SK-N-SH (cell line): ENCODE data around the gene NEK5. TPM values are rescaled to one million over a fixed set of nuclear protein-coding genes. Genes with fewer than 3 reads are reported as not detected.

Source experiments
- CTCF ChIA-PET: fragments of 300-600, 350-600 bp; formaldehyde crosslinking; extraction: SDS; loops from one replicate; lab custom pipeline; 2021; lab: Yijun Ruan, JAX
- POLR2A ChIA-PET: fragments of 350-600 bp; sonication (Branson Sonifier 250); formaldehyde crosslinking; extraction: SDS; loops from one replicate; lab custom pipeline; 2020; ENCODE audit warnings: antibody characterized with exemption, inconsistent platforms; lab: Yijun Ruan, JAX
- DNase-seq: peaks from one replicate; pipeline ENCODE4 v3.0.0; 2012
- H2AFZ ChIP-seq: fragments of 200-600 bp; sonication (generic); 2 replicates; pipeline ENCODE4 v1.8.1; 2016; ENCODE audit warnings: antibody characterized with exemption, mild to moderate bottlenecking, low read depth
- H3F3A ChIP-seq: fragments of 200-600 bp; sonication (generic); replicated peaks from 2 replicates; pipeline ENCODE3; 2016; ENCODE audit warnings: antibody characterized with exemption, mild to moderate bottlenecking; ENCODE audit not compliant: insufficient read depth
- H3K27ac ChIP-seq, 2 experiments: fragments of 200-500 bp in 1 of 2; fragments of 200-600 bp in 1 of 2; sonication (Bioruptor generic) in 1 of 2; sonication (generic), shearing (Covaris generic) in 1 of 2; 2 replicates each; pipeline versions ENCODE4 v1.5.1 to v1.6.1; 2014 to 2016; ENCODE audit warnings: low read depth in 2 of 2, inconsistent platforms in 1 of 2, low read length in 1 of 2, mild to moderate bottlenecking in 1 of 2, mixed read lengths in 1 of 2
- H3K27me3 ChIP-seq: fragments of 200-600 bp; sonication (generic), shearing (Covaris generic); 2 replicates; pipeline ENCODE4 v1.6.1; 2016; ENCODE audit warnings: mixed run types; ENCODE audit not compliant: insufficient read depth
- H3K36me3 ChIP-seq, 2 experiments: fragments of 200-500 bp in 1 of 2; fragments of 200-600 bp in 1 of 2; sonication (Bioruptor generic) in 1 of 2; sonication (generic) in 1 of 2; replicated peaks in 1 of 2; 2 replicates each; pipeline versions ENCODE3 to v1.5.1; 2014 to 2016; ENCODE audit warnings: low read length in 1 of 2, mild to moderate bottlenecking in 1 of 2; ENCODE audit not compliant: insufficient read depth in 2 of 2, control insufficient read depth in 1 of 2
- H3K4me1 ChIP-seq, 2 experiments: fragments of 200-500 bp in 1 of 2; fragments of 200-600 bp in 1 of 2; sonication (Bioruptor generic) in 1 of 2; sonication (generic), shearing (Covaris generic) in 1 of 2; 2 replicates each; pipeline versions ENCODE4 v1.5.1 to v1.6.1; 2014 to 2016; ENCODE audit warnings: low read depth in 1 of 2, low read length in 1 of 2, mixed run types in 1 of 2; ENCODE audit not compliant: insufficient read depth in 2 of 2, control insufficient read depth in 1 of 2
- H3K4me2 ChIP-seq: fragments of 200-600 bp; sonication (generic), shearing (Covaris generic); 2 replicates; pipeline ENCODE4 v1.6.1; 2017; ENCODE audit warnings: mixed run types
- H3K4me3 ChIP-seq, 2 experiments: fragments of 200-500 bp in 1 of 2; fragments of 200-600 bp in 1 of 2; sonication (Bioruptor generic) in 1 of 2; sonication (generic), shearing (Covaris generic) in 1 of 2; 2 replicates each; pipeline versions ENCODE4 v1.5.1 to v1.8.1; 2014 to 2016; ENCODE audit warnings: low read depth in 2 of 2, inconsistent platforms in 1 of 2, low read length in 1 of 2, mild to moderate bottlenecking in 1 of 2, mixed read lengths in 1 of 2, moderate library complexity in 1 of 2
- H3K79me2 ChIP-seq: fragments of 200-600 bp; sonication (generic); 2 replicates; pipeline ENCODE4 v1.8.1; 2017; ENCODE audit warnings: mild to moderate bottlenecking; ENCODE audit not compliant: insufficient read depth
- H3K9ac ChIP-seq: fragments of 200-600 bp; sonication (generic); 2 replicates; pipeline ENCODE4 v1.6.1; 2017; ENCODE audit warnings: mixed run types
- H3K9me2 ChIP-seq: fragments of 200-600 bp; sonication (generic); 2 replicates; pipeline ENCODE4 v1.6.1; 2017; ENCODE audit warnings: mixed run types
- H3K9me3 ChIP-seq: fragments of 200-600 bp; sonication (generic); 2 replicates; pipeline ENCODE4 v1.6.1; 2017; ENCODE audit warnings: mixed run types, mild to moderate bottlenecking, moderate library complexity
- H4K20me1 ChIP-seq: fragments of 200-600 bp; sonication (generic); 2 replicates; pipeline ENCODE4 v1.6.1; 2017; ENCODE audit warnings: mild to moderate bottlenecking, mixed run types; ENCODE audit not compliant: insufficient read depth
- FOSL2 ChIP-seq: IDR thresholded peaks from 2 replicates; pipeline ENCODE4 v1.4.0; 2012; ENCODE audit warnings: low read depth, mild to moderate bottlenecking, moderate library complexity, borderline replicate concordance
- FOXM1 ChIP-seq: IDR thresholded peaks from 2 replicates; pipeline ENCODE4 v1.4.0; 2012; ENCODE audit warnings: low read depth, mild to moderate bottlenecking
- GABPA ChIP-seq: IDR thresholded peaks from 2 replicates; pipeline ENCODE4 v1.4.0; 2012; ENCODE audit warnings: low read depth, mild to moderate bottlenecking
- IRF3 ChIP-seq: fragments of 150-350 bp; IDR thresholded peaks from 2 replicates; pipeline ENCODE4 v1.6.1; 2016; ENCODE audit warnings: mild to moderate bottlenecking, low read depth, low read length
- JUND ChIP-seq: IDR thresholded peaks from 2 replicates; pipeline ENCODE4 v1.4.0; 2012
- NRF1 ChIP-seq: IDR thresholded peaks from 2 replicates; pipeline ENCODE4 v1.6.1; 2012; ENCODE audit warnings: low read depth, mild to moderate bottlenecking, low read length
- POLR2AphosphoS5 ChIP-seq: IDR thresholded peaks from 2 replicates; pipeline ENCODE4 v1.6.1; 2012; ENCODE audit warnings: low read depth, low read length
- RCOR1 ChIP-seq: fragments of 150-350 bp; IDR thresholded peaks from 2 replicates; pipeline ENCODE4 v1.6.1; 2017; ENCODE audit warnings: antibody characterized with exemption, low read length
- RFX5 ChIP-seq: IDR thresholded peaks from 2 replicates; pipeline ENCODE4 v1.6.1; 2012; ENCODE audit warnings: mild to moderate bottlenecking, improper control_type of control experiment, low read length
- SMC3 ChIP-seq: IDR thresholded peaks from 2 replicates; pipeline ENCODE4 v1.6.1; 2012; ENCODE audit warnings: low read depth, low read length, improper control_type of control experiment
- TAF1 ChIP-seq: IDR thresholded peaks from 2 replicates; pipeline ENCODE4 v1.6.1; 2012; ENCODE audit warnings: low read depth, mild to moderate bottlenecking, low read length, moderate library complexity, borderline replicate concordance
- TCF12 ChIP-seq: IDR thresholded peaks from 2 replicates; pipeline ENCODE4 v1.4.0; 2012
- USF2 ChIP-seq: fragments of 150-350 bp; IDR thresholded peaks from 2 replicates; pipeline ENCODE4 v1.6.1; 2017; ENCODE audit warnings: antibody characterized with exemption, low read length, low read depth, borderline replicate concordance
- YY1 ChIP-seq: IDR thresholded peaks from 2 replicates; pipeline ENCODE4 v1.4.0; 2012; ENCODE audit warnings: low read depth, mild to moderate bottlenecking
- ZBTB33 ChIP-seq: IDR thresholded peaks from 2 replicates; pipeline ENCODE4 v1.4.0; 2012; ENCODE audit warnings: low read depth, borderline replicate concordance
- WGBS: methylation state at CpG from one replicate; pipeline ENCODE4 v1.1.6; 2017; ENCODE audit warnings: low lambda C conversion rate; 5-methylcytosine and 5-hydroxymethylcytosine counted together
- polyA plus RNA-seq, 3 experiments: library from polyadenylated mRNA; depleted of rRNA; stranded (reverse); fragments of >200 nt; gene quantifications; 2 replicates each; pipeline ENCODE4 v1.2.3, GENCODE V29; 2012
- TF ChIP-seq, protein P1 (sequence below): IDR thresholded peaks from 2 replicates; pipeline ENCODE4 v1.4.0; 2012; ENCODE audit warnings: low read depth, borderline replicate concordance
- TF ChIP-seq, protein P2 (sequence below): IDR thresholded peaks from 2 replicates; pipeline ENCODE4 v1.6.1; 2012; ENCODE audit warnings: mild to moderate bottlenecking, low read depth, low read length, moderate library complexity

Gene NEK5
- polyA plus RNA-seq, 1 of the 3 experiments (the other 2 are of a cell fraction) = 0.07 TPM

DNA sequence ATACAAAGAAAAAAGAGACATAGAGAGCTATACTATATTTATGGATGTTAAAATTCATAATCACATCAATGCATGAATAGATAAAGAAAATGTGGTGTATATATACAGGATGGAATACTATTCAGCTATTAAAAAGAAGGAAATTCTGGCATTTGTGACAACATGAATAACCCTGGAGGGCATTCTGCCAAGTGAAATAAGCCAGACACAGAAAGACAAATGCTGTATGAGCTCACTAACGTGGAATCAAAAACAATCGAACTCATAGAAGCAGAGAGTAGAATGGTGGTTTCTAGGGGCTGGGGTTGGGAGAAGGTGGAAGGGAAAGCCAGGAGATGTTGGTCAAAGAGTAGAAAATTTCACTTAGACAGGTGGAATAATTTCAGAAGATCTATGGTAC is 80.4 kb downstream of the NEK5 start (continued):
- TF ChIP-seq NRF1 (no peak), GABPA (no peak)

- no peak overlapping the region for H2AFZ ChIP-seq
- H3K4me1 ChIP-seq = no peaks in the 10 kb centered on the region
- no peak overlapping the region for H3K4me2 ChIP-seq
- no peaks in the 10 kb centered on the region for H3F3A ChIP-seq
- no peaks in the 10 kb centered on the region for H4K20me1 ChIP-seq
- no peak for DNase-seq
- no peak overlapping the region for H3K27ac ChIP-seq
- no peak overlapping the region for H3K9ac ChIP-seq
- ChIA-PET POLR2A (no interaction called here), CTCF (interaction anchor here (1.0 kb wide), 1 partner anchor 66 kb away, joined by 3 read pairs; no protein-coding TSS in a partner anchor)
- TF ChIP-seq YY1 = no peak
- TF ChIP-seq TCF12 = no peak
- TF ChIP-seq, protein P1, sequence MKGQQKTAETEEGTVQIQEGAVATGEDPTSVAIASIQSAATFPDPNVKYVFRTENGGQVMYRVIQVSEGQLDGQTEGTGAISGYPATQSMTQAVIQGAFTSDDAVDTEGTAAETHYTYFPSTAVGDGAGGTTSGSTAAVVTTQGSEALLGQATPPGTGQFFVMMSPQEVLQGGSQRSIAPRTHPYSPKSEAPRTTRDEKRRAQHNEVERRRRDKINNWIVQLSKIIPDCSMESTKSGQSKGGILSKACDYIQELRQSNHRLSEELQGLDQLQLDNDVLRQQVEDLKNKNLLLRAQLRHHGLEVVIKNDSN = no peak
- no peak for TF ChIP-seq USF2
- no peaks in the 10 kb centered on the region for H3K27me3 ChIP-seq
- H3K9me2 ChIP-seq = no peaks in the 10 kb centered on the region
- 50% methylated on average over 3 of the region's 3 CpGs for WGBS
- H3K9me3 ChIP-seq = no peaks in the 10 kb centered on the region
- no peaks in the 10 kb centered on the region for H3K36me3 ChIP-seq
- H3K79me2 ChIP-seq = no peaks in the 10 kb centered on the region
- no peak overlapping the region for H3K4me3 ChIP-seq
These were observed 81.4 kb downstream of the NEK5 start for GRCh38 chr13:52047463-52047862.

- H3K4me3 ChIP-seq = no peak overlapping the region
- H3K27me3 ChIP-seq = no peaks in the 10 kb centered on the region
- ChIA-PET POLR2A (no interaction called here), CTCF (no interaction called here)
- no peaks in the 10 kb centered on the region for H3K4me1 ChIP-seq
- 82% methylated on average over 3 of the region's 3 CpGs for WGBS
- no peaks in the 10 kb centered on the region for H3K79me2 ChIP-seq
- no peak overlapping the region for H3K9ac ChIP-seq
- no peak overlapping the region for H2AFZ ChIP-seq
- no peaks in the 10 kb centered on the region for H4K20me1 ChIP-seq
- no peaks in the 10 kb centered on the region for H3K9me2 ChIP-seq
- H3K9me3 ChIP-seq = no peaks in the 10 kb centered on the region
- no peak overlapping the region for H3K27ac ChIP-seq
- no peak overlapping the region for H3K4me2 ChIP-seq
- H3K36me3 ChIP-seq = no peaks in the 10 kb centered on the region
- no peaks in the 10 kb centered on the region for H3F3A ChIP-seq
- no peak for DNase-seq
- no peak for TF ChIP-seq ZBTB33
- no peak for TF ChIP-seq NRF1
- TF ChIP-seq POLR2AphosphoS5 = no peak
- TF ChIP-seq, protein P1 = no peak
- TF ChIP-seq, protein P2, sequence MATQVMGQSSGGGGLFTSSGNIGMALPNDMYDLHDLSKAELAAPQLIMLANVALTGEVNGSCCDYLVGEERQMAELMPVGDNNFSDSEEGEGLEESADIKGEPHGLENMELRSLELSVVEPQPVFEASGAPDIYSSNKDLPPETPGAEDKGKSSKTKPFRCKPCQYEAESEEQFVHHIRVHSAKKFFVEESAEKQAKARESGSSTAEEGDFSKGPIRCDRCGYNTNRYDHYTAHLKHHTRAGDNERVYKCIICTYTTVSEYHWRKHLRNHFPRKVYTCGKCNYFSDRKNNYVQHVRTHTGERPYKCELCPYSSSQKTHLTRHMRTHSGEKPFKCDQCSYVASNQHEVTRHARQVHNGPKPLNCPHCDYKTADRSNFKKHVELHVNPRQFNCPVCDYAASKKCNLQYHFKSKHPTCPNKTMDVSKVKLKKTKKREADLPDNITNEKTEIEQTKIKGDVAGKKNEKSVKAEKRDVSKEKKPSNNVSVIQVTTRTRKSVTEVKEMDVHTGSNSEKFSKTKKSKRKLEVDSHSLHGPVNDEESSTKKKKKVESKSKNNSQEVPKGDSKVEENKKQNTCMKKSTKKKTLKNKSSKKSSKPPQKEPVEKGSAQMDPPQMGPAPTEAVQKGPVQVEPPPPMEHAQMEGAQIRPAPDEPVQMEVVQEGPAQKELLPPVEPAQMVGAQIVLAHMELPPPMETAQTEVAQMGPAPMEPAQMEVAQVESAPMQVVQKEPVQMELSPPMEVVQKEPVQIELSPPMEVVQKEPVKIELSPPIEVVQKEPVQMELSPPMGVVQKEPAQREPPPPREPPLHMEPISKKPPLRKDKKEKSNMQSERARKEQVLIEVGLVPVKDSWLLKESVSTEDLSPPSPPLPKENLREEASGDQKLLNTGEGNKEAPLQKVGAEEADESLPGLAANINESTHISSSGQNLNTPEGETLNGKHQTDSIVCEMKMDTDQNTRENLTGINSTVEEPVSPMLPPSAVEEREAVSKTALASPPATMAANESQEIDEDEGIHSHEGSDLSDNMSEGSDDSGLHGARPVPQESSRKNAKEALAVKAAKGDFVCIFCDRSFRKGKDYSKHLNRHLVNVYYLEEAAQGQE = no peak
- TF ChIP-seq JUND = no peak
- TF ChIP-seq SMC3 = no peak
- no peak for TF ChIP-seq TAF1
- TF ChIP-seq FOSL2 = no peak
- TF ChIP-seq YY1 = no peak
- no peak for TF ChIP-seq FOXM1
- no peak for TF ChIP-seq RCOR1
- no peak for TF ChIP-seq RFX5
- TF ChIP-seq IRF3 = no peak
These were observed 85.2 kb downstream of the NEK5 start for GRCh38 chr13:52043675-52044074.
